Measurements from ENCODE around the gene PROSER3. TPM values are rescaled to one million over a fixed set of nuclear protein-coding genes. Genes with fewer than 3 reads are reported as not detected.

The PROSER3 gene
- polyA plus RNA-seq, 3 donors = 1.8 to 14.7 (median 2.9) TPM

DNA sequence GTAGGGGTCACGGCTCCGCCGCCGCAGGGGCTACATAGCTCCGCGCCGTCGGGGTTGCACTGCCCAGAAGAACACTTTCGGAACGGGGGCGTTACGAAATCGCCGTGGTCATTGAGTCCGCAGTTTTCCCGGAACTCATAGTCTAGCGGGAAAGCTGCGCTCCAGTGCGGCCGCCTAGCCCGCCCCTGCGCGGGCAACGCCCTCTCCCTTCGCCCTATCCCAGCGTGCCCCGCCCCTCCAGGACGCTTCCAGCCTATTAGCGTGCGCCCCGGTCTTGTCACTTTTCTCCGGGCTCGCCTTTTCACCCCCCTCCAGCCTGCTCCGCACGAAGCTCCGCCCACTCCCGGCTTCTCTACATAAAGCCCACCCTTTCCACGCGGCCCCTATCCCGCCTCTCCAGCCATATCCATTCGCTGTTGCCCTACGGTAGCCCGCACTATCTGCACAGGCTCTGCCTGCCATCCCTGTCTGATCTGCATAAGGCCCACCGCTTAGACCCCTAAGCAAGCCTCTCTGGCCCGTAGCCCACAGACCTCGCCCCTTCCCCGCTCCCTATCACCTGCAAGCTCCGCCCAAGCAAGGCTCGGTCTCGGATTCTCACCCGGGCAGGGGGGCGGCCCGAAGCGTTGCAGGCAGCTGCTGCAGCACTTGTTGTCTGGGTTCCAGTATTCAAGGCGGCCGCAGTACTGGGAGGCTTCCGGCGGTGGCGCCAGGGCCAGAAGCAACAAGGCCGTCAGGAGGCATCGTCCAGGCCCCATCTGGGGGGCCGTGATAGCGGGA is 17.4 kb upstream of the PROSER3 start:
- TF ChIP-seq, protein P1, sequence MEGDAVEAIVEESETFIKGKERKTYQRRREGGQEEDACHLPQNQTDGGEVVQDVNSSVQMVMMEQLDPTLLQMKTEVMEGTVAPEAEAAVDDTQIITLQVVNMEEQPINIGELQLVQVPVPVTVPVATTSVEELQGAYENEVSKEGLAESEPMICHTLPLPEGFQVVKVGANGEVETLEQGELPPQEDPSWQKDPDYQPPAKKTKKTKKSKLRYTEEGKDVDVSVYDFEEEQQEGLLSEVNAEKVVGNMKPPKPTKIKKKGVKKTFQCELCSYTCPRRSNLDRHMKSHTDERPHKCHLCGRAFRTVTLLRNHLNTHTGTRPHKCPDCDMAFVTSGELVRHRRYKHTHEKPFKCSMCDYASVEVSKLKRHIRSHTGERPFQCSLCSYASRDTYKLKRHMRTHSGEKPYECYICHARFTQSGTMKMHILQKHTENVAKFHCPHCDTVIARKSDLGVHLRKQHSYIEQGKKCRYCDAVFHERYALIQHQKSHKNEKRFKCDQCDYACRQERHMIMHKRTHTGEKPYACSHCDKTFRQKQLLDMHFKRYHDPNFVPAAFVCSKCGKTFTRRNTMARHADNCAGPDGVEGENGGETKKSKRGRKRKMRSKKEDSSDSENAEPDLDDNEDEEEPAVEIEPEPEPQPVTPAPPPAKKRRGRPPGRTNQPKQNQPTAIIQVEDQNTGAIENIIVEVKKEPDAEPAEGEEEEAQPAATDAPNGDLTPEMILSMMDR (IDR thresholded peaks at IDR 0.05) = peak; percentile 18

DNA sequence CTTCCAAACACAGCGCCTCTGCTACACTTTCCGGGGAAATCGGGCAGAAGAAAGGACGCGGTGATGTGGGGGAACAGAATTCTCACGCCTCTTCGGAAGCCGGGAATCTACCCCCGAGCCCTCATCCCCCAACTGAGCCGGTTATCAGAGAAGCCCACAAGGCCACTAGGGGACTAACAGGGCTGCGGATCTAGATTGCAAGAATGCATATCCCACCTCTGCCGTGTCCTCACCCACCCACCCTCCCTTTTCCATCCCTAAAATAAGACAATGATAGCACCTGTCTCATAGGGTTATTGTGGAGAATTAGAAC is 16.8 kb upstream of the PROSER3 start:
- WGBS (ENCODE audit: insufficient coverage) = no CpG with 5 or more reads among the region's 12 CpGs

More for the DNA sequence above, 17.4 kb upstream of the PROSER3 start:
- peak overlapping the region; percentile 100 for H3K4me2 ChIP-seq (replicated peaks; ENCODE audit: extremely low read depth, low read length, poor library complexity, severe bottlenecking)
- H3K27ac ChIP-seq (ENCODE audit: low read depth in 1 of 2, low read length in 2 of 2) = peak overlapping the region; percentile 63 to 89
- intact Hi-C loops (cut with micrococcal nuclease) = loop anchor here (5.0 to 10.0 kb wide), 8 partner anchors 37 to 1594 kb away; partner anchors contain the start of genes ARHGAP33 (in 1 of the 2), CAPNS1 (in 1 of the 2), COX6B1 (in 1 of the 2) and ETV2 (in 1 of the 2)
- H3K4me3 ChIP-seq (replicated peaks in 1 of 3; ENCODE audit: low read depth in 2 of 3, low read length in 3 of 3) = peak overlapping the region; percentile 62 to 100 (median 89)
- H3K4me3 Mint-ChIP-seq = peak overlapping the region; percentile 88 to 95
- no peaks in the 10 kb centered on the region for H3K9me3 Mint-ChIP-seq
- peak; percentile 93 to 96 (median 95) for DNase-seq
- under 1% methylated on average over 62 of the region's 63 CpGs for WGBS (ENCODE audit: insufficient coverage)
- peak overlapping the region; percentile 69 for H3K9ac ChIP-seq (ENCODE audit: insufficient read depth, low read length, poor library complexity, severe bottlenecking)
- no peaks in the 10 kb centered on the region for H3K27me3 Mint-ChIP-seq (ENCODE audit: low read depth in 3 of 3)
- H3K36me3 Mint-ChIP-seq = peaks cover 32 to 48% of the 10 kb centered on the region in 2 donors
- no peaks in the 10 kb centered on the region for H3K9me3 ChIP-seq (replicated peaks in 1 of 2; ENCODE audit: control insufficient read depth in 1 of 2, insufficient read depth in 1 of 2, low read length in 2 of 2)
- peaks cover 44 to 55% of the 10 kb centered on the region in 2 donors for H3K4me1 ChIP-seq (ENCODE audit: control insufficient read depth in 1 of 2, insufficient read depth in 2 of 2, low read length in 2 of 2)
- H3K79me2 ChIP-seq (ENCODE audit: insufficient read depth, low read length) = peaks cover 37% of the 10 kb centered on the region
- peak overlapping the region; percentile 77 for H2AFZ ChIP-seq (ENCODE audit: insufficient read depth, low read depth, low read length, poor library complexity, severe bottlenecking)
- peaks cover 40% of the 10 kb centered on the region for H3K4me1 Mint-ChIP-seq
- peaks cover 32 to 40% of the 10 kb centered on the region in 2 donors for H3K36me3 ChIP-seq (replicated peaks in 1 of 2; ENCODE audit: control insufficient read depth in 1 of 2, insufficient read depth in 2 of 2, low read length in 2 of 2)
- no peaks in the 10 kb centered on the region for H3K27me3 ChIP-seq (ENCODE audit: control insufficient read depth in 2 of 2, insufficient read depth in 2 of 2, low read length in 2 of 2)
- peaks cover 43% of the 10 kb centered on the region for H4K20me1 ChIP-seq (ENCODE audit: insufficient read depth, low read length)
- H3K27ac Mint-ChIP-seq = peak overlapping the region; percentile 89 to 97 (median 92)

More for the DNA sequence above, 16.8 kb upstream of the PROSER3 start:
- H3K4me2 ChIP-seq (replicated peaks; ENCODE audit: extremely low read depth, low read length, poor library complexity, severe bottlenecking) = peak overlapping the region; percentile 100
- Mint-ChIP-seq H3K4me3 (peak overlapping the region; percentile 88 to 96), H3K27me3 (ENCODE audit: low read depth in 3 of 3) (no peaks in the 10 kb centered on the region), H3K9me3 (no peaks in the 10 kb centered on the region), H3K36me3 (peaks cover 29 to 42% of the 10 kb centered on the region in 2 donors), H3K4me1 (peaks cover 45% of the 10 kb centered on the region), H3K27ac (peak overlapping the region; percentile 89 to 97 (median 92))
- intact Hi-C loops (cut with micrococcal nuclease) = loop anchor here (5.0 to 10.0 kb wide), 8 partner anchors 36 to 1594 kb away; partner anchors contain the start of genes ARHGAP33 (in 1 of the 2), CAPNS1 (in 1 of the 2), COX6B1 (in 1 of the 2) and ETV2 (in 1 of the 2)
- H4K20me1 ChIP-seq (ENCODE audit: insufficient read depth, low read length) = peaks cover 41% of the 10 kb centered on the region
- peak overlapping the region; percentile 77 for H2AFZ ChIP-seq (ENCODE audit: insufficient read depth, low read depth, low read length, poor library complexity, severe bottlenecking)
- no peaks in the 10 kb centered on the region for H3K27me3 ChIP-seq (ENCODE audit: control insufficient read depth in 2 of 2, insufficient read depth in 2 of 2, low read length in 2 of 2)
- TF ChIP-seq, protein P1 (IDR thresholded peaks at IDR 0.05) = peak; percentile 6
- peak overlapping the region; percentile 69 for H3K9ac ChIP-seq (ENCODE audit: insufficient read depth, low read length, poor library complexity, severe bottlenecking)
- peaks cover 42% of the 10 kb centered on the region for H3K79me2 ChIP-seq (ENCODE audit: insufficient read depth, low read length)
- H3K27ac ChIP-seq (ENCODE audit: low read depth in 1 of 2, low read length in 2 of 2) = peak overlapping the region; percentile 84 to 89
- DNase-seq = no peak
- no peaks in the 10 kb centered on the region for H3K9me3 ChIP-seq (replicated peaks in 1 of 2; ENCODE audit: control insufficient read depth in 1 of 2, insufficient read depth in 1 of 2, low read length in 2 of 2)
- H3K4me1 ChIP-seq (ENCODE audit: control insufficient read depth in 1 of 2, insufficient read depth in 2 of 2, low read length in 2 of 2) = peaks cover 50 to 61% of the 10 kb centered on the region in 2 donors
- H3K36me3 ChIP-seq (replicated peaks in 1 of 2; ENCODE audit: control insufficient read depth in 1 of 2, insufficient read depth in 2 of 2, low read length in 2 of 2) = peaks cover 32 to 35% of the 10 kb centered on the region in 2 donors
- peak overlapping the region; percentile 62 to 100 (median 89) for H3K4me3 ChIP-seq (replicated peaks in 1 of 3; ENCODE audit: low read depth in 2 of 3, low read length in 3 of 3)

All from CD14-positive monocyte (primary cell).